GM18526 (cell line): ENCODE results near the gene KREMEN1.

Experiments used
- POLR2A ChIP-seq: IDR thresholded peaks from 3 replicates; pipeline ENCODE4 v1.6.1; 2011; ENCODE audit not compliant: insufficient read length; ENCODE audit errors: extremely low read depth

The KREMEN1 gene

DNA sequence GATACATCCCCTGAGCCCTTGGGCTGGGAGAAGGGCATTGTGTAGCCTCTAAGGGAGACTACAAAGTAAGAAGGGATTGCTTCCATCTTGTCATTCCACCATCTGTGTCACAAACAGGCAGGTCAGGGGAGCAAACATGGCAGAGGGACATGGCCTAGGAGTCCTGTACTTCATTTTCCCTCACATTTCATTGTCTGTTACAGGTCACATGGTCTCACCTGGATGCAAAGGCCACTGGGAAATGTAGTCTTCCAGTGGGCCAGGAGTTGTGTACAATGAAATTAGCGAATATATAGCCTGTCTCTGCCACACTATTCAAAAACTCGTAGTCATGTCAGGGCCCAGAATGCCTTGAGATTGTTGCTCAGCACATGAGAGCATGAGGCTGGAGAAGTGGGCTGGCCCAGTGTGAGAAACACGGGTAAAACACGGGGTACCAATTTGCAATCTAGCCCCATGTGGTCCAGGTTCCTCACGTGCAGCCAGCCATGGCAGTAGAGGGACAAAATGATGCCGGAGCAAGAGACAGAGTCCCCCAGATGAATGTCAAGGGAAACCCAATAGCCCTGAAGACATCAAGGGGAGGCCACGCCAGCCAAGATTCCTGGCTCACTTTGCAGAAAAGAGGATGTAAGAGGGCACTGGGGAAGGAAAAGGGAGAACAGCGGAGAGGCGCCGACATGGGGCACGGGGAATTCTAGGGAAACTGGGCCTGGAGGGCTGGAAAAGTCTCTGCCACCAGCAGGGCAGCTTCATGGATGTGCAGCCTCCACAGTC lies 85.1 kb downstream of the KREMEN1 start:
- TF ChIP-seq POLR2A: no peak

DNA sequence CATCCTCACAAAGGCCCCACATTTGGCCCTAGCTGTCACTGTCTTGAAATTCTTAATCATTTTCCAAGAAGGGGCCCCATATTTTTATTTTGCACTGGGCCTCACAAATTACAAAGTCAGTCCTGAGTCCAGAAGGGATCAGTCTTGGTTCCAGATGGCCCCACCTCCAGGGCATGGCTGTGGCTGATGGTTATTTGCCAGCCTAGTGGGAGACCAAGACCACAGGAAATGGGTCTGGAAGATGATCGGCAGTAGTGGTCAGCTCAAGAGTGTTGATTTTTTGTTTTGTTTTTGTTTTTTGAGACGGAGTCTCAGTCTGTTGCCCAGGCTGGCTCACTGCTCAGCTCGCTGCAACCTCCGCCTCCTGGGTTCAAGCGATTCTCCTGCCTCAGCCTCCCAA lies 85.7 kb downstream of the KREMEN1 start:
- no peak for TF ChIP-seq POLR2A

DNA sequence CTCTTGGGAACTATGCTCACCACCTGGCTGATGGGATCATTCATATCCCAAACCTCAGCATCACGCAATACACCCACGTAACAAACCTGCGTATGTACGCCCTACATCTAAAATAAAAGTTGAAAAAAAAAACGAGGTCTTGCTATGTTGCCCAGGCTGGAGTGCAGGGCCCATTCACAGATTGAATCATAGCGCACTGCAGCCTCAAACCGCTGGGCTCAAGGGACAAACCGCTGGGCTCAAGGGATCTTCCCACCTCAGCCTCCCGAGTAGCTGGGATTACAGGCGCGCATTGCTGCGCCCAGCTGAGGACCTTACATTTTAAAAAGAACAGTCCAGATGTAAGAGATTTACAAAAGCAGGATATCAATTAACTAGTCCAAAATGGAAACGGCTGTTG lies 91.0 kb downstream of the KREMEN1 start:
- no peak for TF ChIP-seq POLR2A

DNA sequence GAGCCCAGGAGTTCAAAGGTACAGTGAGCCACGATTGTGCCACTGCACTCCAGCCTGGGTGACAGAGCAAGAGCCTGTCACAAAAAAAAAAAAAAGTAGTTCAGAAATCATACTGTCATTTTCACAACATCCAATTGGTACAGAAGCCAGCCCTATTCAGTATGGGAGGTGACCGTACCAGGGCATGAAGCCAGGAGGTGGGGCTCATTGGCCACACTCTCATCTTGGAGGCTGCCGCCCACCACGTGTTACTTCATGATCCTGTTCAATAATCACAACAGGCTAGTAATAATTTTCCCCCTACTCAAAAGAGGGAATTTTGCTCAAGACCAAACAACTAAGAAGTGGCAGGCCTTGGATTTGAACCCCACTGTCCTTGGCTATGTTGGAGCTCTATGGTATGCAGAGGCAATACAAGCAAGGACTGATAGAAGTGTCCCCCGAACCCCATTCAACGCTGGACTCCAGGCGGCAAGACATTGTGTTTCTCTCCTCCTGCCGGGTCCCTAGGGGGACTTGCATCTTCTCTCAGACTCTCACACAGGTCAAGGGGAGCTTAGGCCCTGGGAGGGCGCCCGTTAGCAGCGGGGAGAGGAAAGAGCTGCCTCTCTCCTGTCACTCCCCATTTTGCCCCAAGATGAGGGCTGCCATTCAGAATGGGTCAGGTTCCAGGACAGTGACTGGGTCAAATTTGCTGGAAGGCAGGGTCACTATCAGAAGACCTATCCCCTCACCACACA lies 92.7 kb downstream of the KREMEN1 start:
- TF ChIP-seq POLR2A: no peak

DNA sequence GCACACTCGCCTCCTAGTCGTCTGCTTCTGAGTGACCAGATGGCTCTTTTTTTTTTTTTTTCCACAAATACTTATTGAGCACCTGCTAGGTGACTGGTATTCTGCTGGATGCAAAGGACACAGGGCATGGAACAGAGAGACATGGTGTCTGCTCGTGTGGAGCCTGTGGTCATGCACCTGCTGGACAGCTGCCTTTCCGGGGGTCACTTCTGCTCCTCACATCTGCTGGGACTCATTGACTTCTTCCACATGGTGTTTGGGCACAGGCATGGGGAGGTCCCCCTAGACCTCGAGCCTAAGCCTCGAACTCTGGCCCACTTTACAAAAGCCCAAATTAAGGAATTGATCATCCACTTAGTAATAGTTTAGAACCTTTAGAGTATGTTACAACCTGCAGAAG lies 93.3 kb downstream of the KREMEN1 start:
- TF ChIP-seq POLR2A: no peak

DNA sequence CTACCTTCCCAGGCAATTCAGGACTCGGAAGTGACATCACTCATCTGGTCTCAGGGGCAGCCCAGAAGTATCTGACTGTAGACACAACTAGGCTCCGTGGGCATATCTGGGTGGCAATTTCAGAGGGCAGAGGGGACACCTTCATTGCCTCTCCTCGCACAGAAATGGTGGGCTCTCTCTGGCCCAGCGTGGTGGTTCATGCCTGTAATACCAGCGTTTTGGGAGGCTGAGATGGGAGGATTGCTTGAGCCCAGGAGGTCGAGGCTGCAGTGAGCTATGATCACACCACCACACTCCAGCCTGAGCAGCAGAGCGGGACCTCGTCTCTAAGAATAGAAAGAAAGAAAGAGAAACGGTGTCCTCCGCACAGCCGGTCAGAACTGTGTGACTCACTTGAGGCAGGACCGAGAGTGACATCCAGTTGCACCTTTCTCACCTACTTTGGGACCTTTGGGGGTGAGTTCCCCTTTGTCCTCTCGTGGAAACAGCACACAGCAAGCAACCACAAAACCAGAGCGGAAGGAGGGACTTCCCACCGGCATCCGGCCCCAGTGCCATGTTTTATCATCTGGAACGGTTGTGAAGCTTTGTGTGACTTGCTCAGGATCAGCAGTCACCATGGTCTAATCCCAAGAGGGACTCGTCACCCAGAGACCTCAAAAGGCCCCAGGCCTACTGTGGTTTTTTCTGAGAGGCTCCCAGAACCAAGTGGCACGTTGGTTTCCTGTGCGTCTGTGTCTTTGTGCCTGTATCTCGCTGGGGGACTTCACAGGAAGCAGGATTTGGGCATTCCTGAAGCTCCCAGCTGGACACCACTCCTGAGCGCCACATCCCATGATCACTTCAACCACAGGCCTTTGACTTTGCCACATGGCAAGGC lies 94.4 kb downstream of the KREMEN1 start:
- no peak for TF ChIP-seq POLR2A

DNA sequence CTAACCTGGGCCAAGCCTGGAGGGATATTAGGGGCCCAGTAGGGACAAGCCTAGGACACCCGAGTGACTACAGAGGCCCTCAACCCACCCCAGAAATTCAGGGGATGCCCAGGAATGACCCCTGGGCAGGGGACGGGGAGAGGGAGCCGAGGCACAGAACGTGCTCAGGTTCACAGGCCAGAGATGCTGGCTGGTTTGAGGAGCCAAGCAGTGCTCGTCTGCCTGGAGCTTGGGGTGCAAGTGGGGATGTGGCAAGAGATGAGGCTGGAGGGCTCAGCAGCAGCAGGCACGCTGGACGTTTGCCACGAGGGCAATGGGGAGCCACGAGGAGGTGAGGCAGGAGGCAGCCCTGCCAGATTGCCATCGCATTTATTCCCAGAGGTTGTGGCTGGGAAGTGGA lies 98.9 kb downstream of the KREMEN1 start:
- TF ChIP-seq POLR2A: no peak

DNA sequence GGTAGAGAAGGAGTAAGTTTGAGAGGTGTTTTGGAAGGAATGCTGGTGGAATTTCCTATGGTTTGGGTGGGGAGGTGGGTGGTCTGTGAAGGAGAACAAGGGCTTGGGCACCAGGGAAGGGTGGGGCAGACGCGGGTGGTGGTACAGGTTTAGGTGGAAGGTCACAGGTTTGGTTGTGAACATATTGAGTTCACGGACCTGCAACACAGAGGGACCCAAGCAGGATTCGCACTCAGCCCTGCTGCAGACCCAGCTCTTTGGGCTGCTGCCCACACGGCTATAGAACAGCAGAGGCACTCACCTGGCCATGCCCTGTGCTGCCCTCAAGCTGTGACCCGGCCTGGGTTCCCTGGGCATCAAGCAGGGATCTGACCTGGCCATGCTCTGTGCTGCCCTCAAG lies 99.4 kb downstream of the KREMEN1 start:
- TF ChIP-seq POLR2A: no peak

DNA sequence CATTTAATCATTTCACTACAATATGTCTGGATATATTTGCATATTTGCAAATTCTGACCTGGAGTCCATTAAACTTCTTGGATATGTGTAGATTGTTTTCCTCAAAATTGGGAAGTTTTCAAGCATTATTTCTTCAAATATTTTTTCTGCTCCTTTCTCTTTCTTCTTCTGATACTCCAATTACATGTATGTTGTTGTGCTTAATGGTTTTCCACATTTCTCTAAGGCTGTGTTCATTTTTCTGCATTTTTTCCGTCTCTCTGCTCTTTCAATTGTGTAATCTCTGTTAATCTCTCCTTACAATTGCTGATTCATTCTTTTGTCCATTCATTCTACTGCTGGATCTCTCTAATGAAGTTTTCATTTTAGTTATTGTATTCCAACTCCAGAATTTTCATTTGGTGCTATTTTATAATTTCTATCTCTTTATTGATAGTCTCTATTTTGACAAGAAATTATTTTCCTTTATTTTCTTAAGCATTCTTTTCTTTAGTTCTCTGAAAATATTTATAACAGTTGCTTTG lies 102.5 kb downstream of the KREMEN1 start:
- TF ChIP-seq POLR2A: no peak

DNA sequence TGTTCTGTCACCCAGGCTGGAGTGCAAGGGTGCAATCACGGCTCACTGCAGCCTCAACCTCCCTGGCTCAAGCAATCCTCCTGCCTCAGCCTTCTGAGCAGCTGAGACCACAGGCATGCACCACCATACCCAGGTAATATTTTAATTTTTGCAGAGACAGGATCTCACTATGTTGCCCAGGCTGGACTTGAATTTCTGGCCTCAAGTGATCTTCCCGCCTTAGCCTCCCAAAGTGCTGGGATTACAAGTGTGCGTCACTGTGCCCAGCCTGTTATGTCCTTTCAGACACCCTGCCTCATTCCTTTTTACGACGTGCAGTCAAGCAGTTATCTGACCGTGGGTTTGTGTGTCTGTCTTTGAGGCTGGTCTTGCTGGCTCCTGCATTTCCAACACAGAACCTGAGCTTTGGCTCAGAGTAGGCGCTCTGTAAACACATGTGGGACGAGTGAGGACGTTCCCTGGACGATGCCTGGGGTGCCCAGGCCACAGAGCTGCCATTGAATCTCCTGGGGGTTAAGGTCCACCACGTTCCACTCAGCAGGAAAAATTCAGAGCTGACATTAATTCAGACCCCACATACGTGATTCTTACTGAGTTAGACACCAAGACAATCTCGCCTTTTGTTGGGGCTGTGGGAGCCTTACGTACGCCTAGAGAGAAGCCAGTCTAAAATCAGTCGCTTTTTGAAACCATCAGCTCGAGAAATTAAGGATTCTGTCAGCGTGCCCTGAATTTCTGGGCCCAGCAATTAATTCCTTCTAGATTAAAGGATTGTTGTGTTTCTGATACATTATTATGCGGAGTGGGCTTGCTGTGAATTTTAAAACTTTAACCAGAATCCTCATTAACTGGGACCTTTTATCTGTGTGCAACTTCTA lies 111.4 kb downstream of the KREMEN1 start:
- no peak for TF ChIP-seq POLR2A

DNA sequence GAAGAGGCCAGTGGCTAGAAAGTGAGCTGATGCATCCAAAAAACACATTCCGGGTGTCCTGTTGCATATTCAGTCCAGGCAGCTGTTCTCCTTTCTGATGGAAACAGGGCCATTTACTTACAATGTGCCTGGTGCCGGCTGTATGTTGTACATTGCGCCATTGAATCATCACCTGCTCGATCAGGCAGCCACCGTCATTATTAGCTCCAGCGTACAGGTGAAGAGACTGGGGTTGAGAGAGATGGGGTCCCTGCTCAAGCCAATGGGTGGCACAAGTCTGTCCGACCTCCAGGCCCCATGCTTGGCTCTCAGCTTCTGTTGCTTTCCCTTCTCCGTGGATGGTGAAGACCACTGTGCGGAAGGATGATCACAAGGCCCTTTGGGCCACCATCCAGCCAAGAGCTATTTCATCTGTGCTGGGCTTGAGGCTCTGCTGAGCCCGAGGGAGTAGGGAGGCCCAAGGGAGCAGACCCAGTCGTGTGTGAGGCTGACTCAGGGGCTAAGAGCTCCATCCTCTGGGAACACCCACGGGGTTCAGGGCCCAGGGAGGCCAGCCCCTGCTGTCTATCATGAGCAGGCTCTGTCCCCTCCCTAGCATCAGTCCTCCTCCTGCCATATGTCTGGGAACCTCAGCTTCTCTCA lies 112.1 kb downstream of the KREMEN1 start:
- no peak for TF ChIP-seq POLR2A

DNA sequence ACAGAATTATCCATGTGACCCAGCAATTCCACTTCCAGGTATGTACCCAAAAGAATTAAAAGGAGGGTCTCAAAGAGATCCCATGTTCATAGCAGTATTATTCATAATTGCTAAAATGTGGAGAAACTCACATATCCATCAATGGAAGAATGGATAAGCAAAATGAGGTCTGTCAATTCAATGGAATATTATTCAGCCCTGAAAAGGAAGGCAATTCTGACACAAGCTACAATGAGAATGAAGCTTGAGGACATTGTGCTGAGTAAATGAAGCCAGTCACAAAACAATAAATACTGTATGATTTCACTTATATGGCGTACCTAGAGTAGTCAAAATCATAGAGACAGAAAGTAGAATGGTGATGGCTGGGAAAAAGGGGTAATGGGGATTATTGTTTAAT lies 113.5 kb downstream of the KREMEN1 start:
- TF ChIP-seq POLR2A: no peak

DNA sequence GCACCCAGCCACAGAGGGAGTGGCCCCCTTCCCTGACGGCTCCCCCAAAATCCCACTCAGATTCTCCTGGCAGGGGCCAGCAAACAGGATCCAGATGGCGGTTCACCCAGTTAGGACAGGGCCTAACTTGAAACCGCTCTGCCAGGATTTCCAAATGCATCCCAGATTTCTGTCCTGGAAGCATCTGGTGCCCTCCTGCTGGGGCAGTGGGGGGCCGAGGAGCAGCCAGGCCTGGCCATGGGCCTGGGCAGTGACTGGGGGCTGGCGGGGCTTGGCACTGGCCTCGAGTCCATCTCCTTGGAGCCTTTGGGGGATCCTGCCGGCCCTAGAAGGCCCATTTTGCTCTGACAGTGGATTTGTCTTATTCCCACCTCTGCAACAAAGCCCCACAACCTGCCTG lies 115.0 kb downstream of the KREMEN1 start:
- TF ChIP-seq POLR2A: no peak

DNA sequence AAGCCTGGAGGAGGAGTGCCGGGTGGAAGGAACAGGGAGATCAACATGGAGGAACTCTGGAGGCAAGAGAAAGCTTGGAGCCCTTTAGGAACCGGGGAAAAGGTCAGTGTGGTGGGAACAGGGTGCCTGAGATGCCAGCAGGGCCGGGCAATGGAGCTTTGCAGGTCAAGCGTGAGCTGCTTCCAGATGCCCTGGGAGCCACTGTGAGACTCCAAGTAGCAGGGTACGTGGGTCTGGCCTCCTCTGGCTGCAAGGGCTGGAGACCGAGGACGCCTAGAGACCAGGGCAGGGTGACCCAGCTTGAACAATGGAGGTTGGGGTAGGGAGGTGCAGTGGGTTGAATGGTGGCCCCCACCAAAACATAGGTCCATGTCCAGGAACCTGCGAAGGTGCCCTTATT lies 117.2 kb downstream of the KREMEN1 start:
- no peak for TF ChIP-seq POLR2A
